HG03565 (cell line): ENCODE measurements around the gene OCA2.

ENCODE experiments used
- ATAC-seq: cut with Tn5 transposase; IDR thresholded peaks from one replicate; pipeline ENCODE4 v1.9.1; 2021; ENCODE audit warnings: mild to moderate bottlenecking, moderate library complexity; ENCODE audit not compliant: unreplicated experiment

The OCA2 gene

GRCh38 chr15:27885201-27885600 is 213.9 kb downstream of the OCA2 start:
- ATAC-seq, result no peak

- no peak for ATAC-seq
Observed at GRCh38 chr15:27884726-27885125, 214.4 kb downstream of the OCA2 start.

GRCh38 chr15:27878841-27879240 is 220.3 kb downstream of the OCA2 start:
- ATAC-seq, result no peak

- ATAC-seq, result no peak
Observed at GRCh38 chr15:27873828-27874227, 225.3 kb downstream of the OCA2 start.

- no peak for ATAC-seq
Observed at GRCh38 chr15:27873039-27873438, 226.1 kb downstream of the OCA2 start.

- ATAC-seq, result no peak
Observed at GRCh38 chr15:27872355-27872754, 226.8 kb downstream of the OCA2 start.

- no peak for ATAC-seq
Observed at GRCh38 chr15:27871902-27872260, 227.2 kb downstream of the OCA2 start.

- ATAC-seq, result no peak
Observed at GRCh38 chr15:27871078-27871901, 227.8 kb downstream of the OCA2 start.

GRCh38 chr15:27870320-27870719 is 228.8 kb downstream of the OCA2 start:
- no peak for ATAC-seq

GRCh38 chr15:27869697-27870281 is 229.3 kb downstream of the OCA2 start:
- ATAC-seq, result no peak

GRCh38 chr15:27868828-27869404 is 230.2 kb downstream of the OCA2 start:
- ATAC-seq, result no peak

GRCh38 chr15:27867861-27868260 is 231.3 kb downstream of the OCA2 start:
- ATAC-seq, result no peak

- ATAC-seq, result no peak
Observed at GRCh38 chr15:27866505-27867165, 232.5 kb downstream of the OCA2 start.

GRCh38 chr15:27865926-27866325 is 233.2 kb downstream of the OCA2 start:
- ATAC-seq, result no peak

- ATAC-seq, result no peak
Observed at GRCh38 chr15:27865323-27865922, 233.7 kb downstream of the OCA2 start.

GRCh38 chr15:27864719-27865118 is 234.4 kb downstream of the OCA2 start:
- ATAC-seq, result no peak

- ATAC-seq, result no peak
Observed at GRCh38 chr15:27864086-27864485, 235.0 kb downstream of the OCA2 start.

GRCh38 chr15:27863000-27863399 is 236.1 kb downstream of the OCA2 start:
- ATAC-seq, result no peak

- no peak for ATAC-seq
Observed at GRCh38 chr15:27861171-27861570, 237.9 kb downstream of the OCA2 start.

GRCh38 chr15:27855137-27855536 is 244.0 kb downstream of the OCA2 start:
- no peak for ATAC-seq

- no peak for ATAC-seq
Observed at GRCh38 chr15:27854601-27855000, 244.5 kb downstream of the OCA2 start.
